T-cell (primary cell): Measurements from ENCODE around the gene UBAC2. TPM values are rescaled to one million over a fixed set of nuclear protein-coding genes. Genes with fewer than 3 reads are reported as not detected.
A peak's percentile ranks its signal among the peaks of the same experiment; 100 is the strongest.

Experiments
- ATAC-seq, 4 experiments: fragments of 200-7000 bp in 3 of 4; fragments of 150-1000 bp in 1 of 4; cut with Tn5 transposase; replicated peaks in 1 of 4; 1 replicate in 3 of 4; 2 replicates in 1 of 4; pipeline ENCODE4 v1.10.0; 2021; ENCODE audit warnings: moderate library complexity in 3 of 4, mild to moderate bottlenecking in 2 of 4, moderate number of reproducible peaks in 1 of 4
- CTCF ChIA-PET, 2 donors: fragments of 300-600 bp; sonication (Branson Sonifier 250); formaldehyde crosslinking; loops; one replicate each; lab custom pipeline; 2022; ENCODE audit warnings: antibody characterized with exemption in 2 of 2; lab: Charles Lee
- POLR2A ChIA-PET, 2 donors: fragments of 300-600 bp; sonication (Branson Sonifier 250); formaldehyde crosslinking; loops; one replicate each; lab custom pipeline; 2022; ENCODE audit warnings: antibody characterized with exemption in 2 of 2; lab: Charles Lee
- DNase-seq, 35 experiments: peaks; one replicate each; pipeline versions ENCODE4 v3.0.0 to v3.0.0-alpha.2; 2013 to 2023
- H3K27ac ChIP-seq: one replicate; pipeline ENCODE4 v1.5.1; 2013; ENCODE audit warnings: low read length
- H3K27me3 ChIP-seq, 2 experiments: replicated peaks in 1 of 2; 1 replicate in 1 of 2; 2 replicates in 1 of 2; pipeline versions ENCODE4 v1.6.1 to v1.7.0; 2013; ENCODE audit warnings: low read length in 1 of 2, mixed read lengths in 1 of 2; ENCODE audit not compliant: control insufficient read depth in 2 of 2, insufficient read depth in 2 of 2; ENCODE audit errors: extremely low read depth in 1 of 2
- H3K36me3 ChIP-seq, 2 donors: 1 replicate in 1 of 2; 2 replicates in 1 of 2; pipeline versions ENCODE4 v1.6.1 to v1.7.0; 2013; ENCODE audit warnings: low read length in 1 of 2; ENCODE audit not compliant: control insufficient read depth in 2 of 2, insufficient read depth in 1 of 2; ENCODE audit errors: extremely low read depth in 1 of 2
- H3K4me1 ChIP-seq, 2 experiments: 1 replicate in 1 of 2; 2 replicates in 1 of 2; pipeline versions ENCODE4 v1.6.1 to v1.7.0; 2013; ENCODE audit warnings: low read length in 2 of 2, mixed read lengths in 1 of 2; ENCODE audit not compliant: insufficient read depth in 2 of 2, control insufficient read depth in 1 of 2; ENCODE audit errors: extremely low read depth in 1 of 2
- H3K4me3 ChIP-seq, 2 donors: 1 replicate in 1 of 2; 2 replicates in 1 of 2; pipeline versions ENCODE4 v1.5.1 to v1.7.0; 2013; ENCODE audit warnings: mild to moderate bottlenecking in 2 of 2, low read length in 1 of 2, moderate library complexity in 1 of 2; ENCODE audit not compliant: control insufficient read depth in 1 of 2; ENCODE audit errors: extremely low read depth in 1 of 2
- H3K9me3 ChIP-seq: 2 replicates; pipeline ENCODE4 v1.7.0; 2013
- H3K27ac Mint-ChIP-seq, 2 donors: one replicate each; pipeline ENCODE4 v1.8.0; 2020 to 2021; ENCODE audit warnings: mild to moderate bottlenecking in 2 of 2, mixed read lengths in 2 of 2
- H3K27me3 Mint-ChIP-seq, 2 donors: one replicate each; pipeline ENCODE4 v1.8.0; 2021 to 2022; ENCODE audit warnings: mixed read lengths in 2 of 2
- H3K36me3 Mint-ChIP-seq: one replicate; pipeline ENCODE4 v1.8.0; 2021; ENCODE audit warnings: mixed read lengths
- H3K4me1 Mint-ChIP-seq, 3 donors: one replicate each; pipeline ENCODE4 v1.8.0; 2020 to 2022; ENCODE audit warnings: mixed read lengths in 3 of 3, mild to moderate bottlenecking in 1 of 3
- H3K4me3 Mint-ChIP-seq, 3 donors: one replicate each; pipeline ENCODE4 v1.8.0; 2020 to 2022; ENCODE audit warnings: mild to moderate bottlenecking in 3 of 3, mixed read lengths in 3 of 3, moderate library complexity in 3 of 3
- H3K9me3 Mint-ChIP-seq, 3 donors: one replicate each; pipeline ENCODE4 v1.8.0; 2020 to 2022; ENCODE audit warnings: mixed read lengths in 3 of 3
- WGBS: methylation state at CpG from one replicate; pipeline ENCODE4 v1.1.5; 2013; ENCODE audit warnings: missing lambda C conversion rate; ENCODE audit not compliant: insufficient coverage; 5-methylcytosine and 5-hydroxymethylcytosine counted together
- total RNA-seq, 35 experiments: library from RNA in 6 of 35; stranded (reverse) in 6 of 35; fragments of 120-200 nt in 1 of 35; gene quantifications; one replicate each; pipeline versions ENCODE4 v1.2.1 to v1.2.4 and lab custom pipeline; 2013 to 2026

Gene UBAC2
- total RNA-seq, 5 donors from 2014 or later (not counting 1 experiment from before 2014, with no cell fraction given): 83.3 to 99.3 (median 84.9) TPM

DNA sequence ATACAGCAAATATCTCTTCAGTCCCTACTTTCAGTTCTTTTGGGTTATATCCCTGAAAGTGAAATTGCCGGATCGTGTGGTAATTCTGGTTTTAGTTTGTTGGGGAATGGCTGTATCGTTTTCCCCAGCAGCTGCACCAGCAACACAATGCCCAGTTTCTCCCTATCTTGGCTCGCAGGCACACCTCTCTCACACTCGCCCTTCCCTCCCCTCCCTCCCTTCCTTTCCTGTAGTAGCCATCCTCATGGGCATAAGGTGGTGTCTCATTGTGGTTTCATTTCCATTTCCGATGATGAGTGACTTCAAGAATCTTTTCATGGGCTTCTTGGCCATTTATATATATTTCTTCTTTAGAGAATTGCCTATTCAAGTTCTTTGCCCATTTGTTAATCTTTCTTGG is 66.2 kb downstream of the UBAC2 start:
- no peaks in the 10 kb centered on the region for H3K9me3 ChIP-seq
- H3K36me3 ChIP-seq: peaks cover 0 to 11% of the 10 kb centered on the region in 2 donors
- DNase-seq (no peak), ATAC-seq (no peak)
- no peak overlapping the region for H3K27ac ChIP-seq
- H3K27ac Mint-ChIP-seq: peak overlapping the region in 1 of 2 donors; percentile 4
- H3K9me3 Mint-ChIP-seq: no peaks in the 10 kb centered on the region
- CTCF ChIA-PET: interaction anchor here (0.6 to 11.0 kb wide), 46 partner anchors 8 to 238 kb away, joined by 3 to 246 read pairs (median 5); partner anchors contain the start of genes GPR18 (in 1 of the 2), TM9SF2 (in 1 of the 2) and UBAC2 (in 1 of the 2)
- no peak overlapping the region for H3K4me3 Mint-ChIP-seq
- H3K4me1 ChIP-seq: peaks cover 26 to 39% of the 10 kb centered on the region in 2 experiments
- H3K27me3 Mint-ChIP-seq: no peaks in the 10 kb centered on the region
- POLR2A ChIA-PET: interaction anchor here (0.6 to 1.7 kb wide), 8 partner anchors 9 to 116 kb away, joined by 3 to 6 read pairs (median 3); partner anchors contain the start of genes GPR18 (in 1 of the 2) and UBAC2 (in 1 of the 2)
- H3K4me3 ChIP-seq: no peak overlapping the region
- H3K4me1 Mint-ChIP-seq: peaks cover 60 to 64% (median 62%) of the 10 kb centered on the region in 3 donors
- no peaks in the 10 kb centered on the region for H3K27me3 ChIP-seq
- peaks cover 2% of the 10 kb centered on the region for H3K36me3 Mint-ChIP-seq
- WGBS: no CpG with 5 or more reads among the region's 6 CpGs

DNA sequence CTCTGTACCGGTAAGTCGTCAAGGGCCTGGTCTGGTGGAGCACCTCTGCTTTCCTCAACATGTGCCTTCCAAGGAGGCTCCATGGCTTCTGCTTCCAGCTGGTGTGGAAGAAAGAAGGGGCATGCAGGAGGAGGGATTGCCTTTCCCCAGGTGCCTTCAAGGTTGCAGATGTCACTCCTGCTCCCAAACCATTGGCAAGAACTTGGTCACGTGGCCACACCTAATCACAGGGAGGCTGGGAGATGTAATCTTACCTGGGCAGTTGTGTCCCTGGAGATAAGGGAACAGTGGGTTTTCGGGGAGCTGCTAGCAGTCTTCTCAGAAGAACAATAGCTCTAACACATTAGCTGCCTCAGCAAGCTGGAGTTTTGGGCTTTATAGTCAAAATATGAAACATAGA is 67.3 kb downstream of the UBAC2 start:
- Histone ChIP-seq H3K27me3 (no peaks in the 10 kb centered on the region), H3K9me3 (no peaks in the 10 kb centered on the region), H3K4me3 (no peak overlapping the region), H3K27ac (no peak overlapping the region), H3K36me3 (peaks cover 0 to 9% of the 10 kb centered on the region in 2 donors), H3K4me1 (peaks cover 33 to 39% of the 10 kb centered on the region in 2 experiments)
- ATAC-seq (no peak), DNase-seq (no peak)
- Mint-ChIP-seq H3K9me3 (peaks cover 0 to 9% (median 0%) of the 10 kb centered on the region in 3 donors), H3K27ac (peak overlapping the region; percentile 55 to 61), H3K36me3 (peaks cover 13% of the 10 kb centered on the region), H3K27me3 (no peaks in the 10 kb centered on the region), H3K4me3 (no peak overlapping the region), H3K4me1 (peaks cover 63 to 65% (median 64%) of the 10 kb centered on the region in 3 donors)
- WGBS: no CpG with 5 or more reads among the region's 4 CpGs
- POLR2A ChIA-PET: interaction anchor here in 1 of 2 donors (0.9 kb wide), 1 partner anchor 10 kb away, joined by 5 read pairs; the partner anchor contains the start of gene GPR18
- CTCF ChIA-PET: interaction anchor here (0.7 to 11.0 kb wide), 22 partner anchors 11 to 168 kb away, joined by 3 to 246 read pairs (median 16); partner anchors contain the start of genes GPR18 (in 1 of the 2) and UBAC2 (in 1 of the 2)

DNA sequence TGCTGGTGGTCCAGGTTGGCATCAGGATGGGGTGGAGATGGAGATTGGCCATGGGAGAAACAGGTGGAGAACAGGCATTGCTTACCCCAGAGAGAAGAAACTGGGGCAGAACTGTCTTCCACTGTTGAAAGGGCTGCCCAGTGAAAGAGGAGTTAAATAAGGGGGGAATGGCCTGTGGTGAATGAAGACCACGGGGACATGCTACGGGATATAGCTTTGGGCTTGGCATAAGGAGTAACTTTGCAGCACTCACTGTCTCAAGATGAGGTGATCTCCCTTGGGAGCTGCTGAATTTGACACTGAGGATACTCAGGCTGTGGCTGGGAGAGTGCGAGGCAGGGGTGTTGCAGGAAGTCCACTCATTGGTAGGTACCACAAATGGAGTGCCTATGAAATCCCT is 68.2 kb downstream of the UBAC2 start:
- Histone ChIP-seq H3K4me1 (peaks cover 34 to 35% of the 10 kb centered on the region in 2 experiments), H3K27ac (no peak overlapping the region), H3K27me3 (no peaks in the 10 kb centered on the region), H3K4me3 (no peak overlapping the region), H3K36me3 (peaks cover 0 to 5% of the 10 kb centered on the region in 2 donors), H3K9me3 (no peaks in the 10 kb centered on the region)
- CTCF ChIA-PET: interaction anchor here (0.6 to 11.0 kb wide), 64 partner anchors 9 to 405 kb away, joined by 3 to 246 read pairs (median 5); partner anchors contain the start of genes GPR18 (in 2 of the 2), CLYBL (in 1 of the 2), GPR183 (in 1 of the 2) and UBAC2 (in 1 of the 2)
- Mint-ChIP-seq H3K4me3 (no peak overlapping the region), H3K27me3 (no peaks in the 10 kb centered on the region), H3K36me3 (peaks cover 19% of the 10 kb centered on the region), H3K9me3 (peaks cover 0 to 10% (median 0%) of the 10 kb centered on the region in 3 donors), H3K27ac (peak overlapping the region; percentile 30 to 67), H3K4me1 (peaks cover 63 to 65% (median 64%) of the 10 kb centered on the region in 3 donors)
- DNase-seq (no peak), ATAC-seq (no peak)
- WGBS: 95% methylated on average over 3 of the region's 3 CpGs
- POLR2A ChIA-PET: interaction anchor here (0.6 to 3.3 kb wide), 10 partner anchors 24 to 751 kb away, joined by 3 to 19 read pairs (median 6); no protein-coding TSS in a partner anchor

DNA sequence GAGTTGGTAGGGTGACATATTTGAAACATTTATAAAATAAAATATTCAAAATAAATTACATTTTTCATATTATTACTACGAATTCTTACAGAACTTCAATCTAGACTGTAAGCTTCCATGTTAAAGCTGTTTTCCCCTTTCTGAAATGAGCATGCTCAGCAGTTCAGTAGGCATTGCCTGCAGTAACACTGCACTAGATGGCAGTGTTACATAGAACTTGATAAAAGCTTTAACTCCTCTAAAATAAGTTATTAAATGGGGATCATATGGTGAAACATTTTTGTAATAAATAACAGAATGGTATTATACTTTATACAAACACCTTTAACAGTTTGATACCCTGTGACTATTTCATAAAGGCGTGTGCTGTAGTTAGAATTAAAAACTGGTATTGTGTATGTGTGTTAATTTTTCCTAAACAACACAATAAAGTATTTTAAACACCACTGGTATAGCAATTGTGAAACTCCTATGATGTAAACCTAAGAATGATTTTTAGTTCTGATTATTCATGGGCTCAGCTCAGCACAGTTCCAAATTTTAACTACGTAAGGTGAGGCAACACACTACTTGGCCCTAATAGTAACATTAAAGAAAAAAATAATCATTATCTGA is 69.1 kb downstream of the UBAC2 start:
- H3K4me3 ChIP-seq: no peak overlapping the region
- peak overlapping the region; percentile 87 for H3K27ac ChIP-seq
- Mint-ChIP-seq H3K27me3 (no peaks in the 10 kb centered on the region), H3K27ac (peak overlapping the region; percentile 84 to 87), H3K36me3 (peaks cover 20% of the 10 kb centered on the region), H3K9me3 (peaks cover 0 to 10% (median 0%) of the 10 kb centered on the region in 3 donors), H3K4me1 (peaks cover 63 to 65% (median 64%) of the 10 kb centered on the region in 3 donors), H3K4me3 (no peak overlapping the region)
- peak; percentile 66 to 81 (median 70) for ATAC-seq
- CTCF ChIA-PET: interaction anchor here (0.6 to 11.0 kb wide), 99 partner anchors 9 to 406 kb away, joined by 3 to 246 read pairs (median 5); partner anchors contain the start of genes GPR18 (in 2 of the 2), CLYBL (in 1 of the 2), GPR183 (in 1 of the 2) and UBAC2 (in 1 of the 2)
- H3K4me1 ChIP-seq: peaks cover 26 to 32% of the 10 kb centered on the region in 2 experiments
- no peaks in the 10 kb centered on the region for H3K9me3 ChIP-seq
- no CpG with 5 or more reads among the region's 3 CpGs for WGBS
- POLR2A ChIA-PET: interaction anchor here (0.6 to 3.3 kb wide), 20 partner anchors 11 to 337 kb away, joined by 3 to 19 read pairs (median 3); partner anchors contain the start of genes GPR183 (in 1 of the 2) and UBAC2 (in 1 of the 2)
- peaks cover 0 to 5% of the 10 kb centered on the region in 2 donors for H3K36me3 ChIP-seq
- DNase-seq: peak in 16 of 35 experiments; percentile 15 to 81 (median 25)
- no peaks in the 10 kb centered on the region for H3K27me3 ChIP-seq

DNA sequence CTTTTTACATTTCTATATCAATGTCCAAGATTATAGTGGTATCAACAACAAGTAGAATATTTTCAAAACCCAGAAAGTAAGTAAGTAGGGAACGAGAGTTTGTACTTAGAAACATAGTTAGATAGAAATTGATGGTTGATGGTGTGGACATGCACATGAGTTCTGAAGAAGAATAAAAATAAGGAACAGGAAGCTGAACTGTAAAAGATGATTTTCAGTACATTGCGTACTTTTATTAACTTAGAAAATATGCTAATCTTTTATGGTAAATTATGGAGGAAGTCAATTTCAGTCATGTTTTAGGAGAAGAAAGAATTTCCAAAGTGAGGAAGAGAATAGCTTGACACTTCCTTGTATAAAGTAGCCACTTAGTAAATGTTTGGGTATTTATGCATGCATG is 69.9 kb downstream of the UBAC2 start:
- Histone ChIP-seq H3K27me3 (no peaks in the 10 kb centered on the region), H3K4me3 (no peak overlapping the region), H3K36me3 (peaks cover 0 to 5% of the 10 kb centered on the region in 2 donors), H3K4me1 (peaks cover 27 to 33% of the 10 kb centered on the region in 2 experiments), H3K9me3 (no peaks in the 10 kb centered on the region), H3K27ac (peak overlapping the region; percentile 87)
- H3K4me3 Mint-ChIP-seq: no peak overlapping the region
- CTCF ChIA-PET: interaction anchor here (0.6 to 11.0 kb wide), 59 partner anchors 11 to 273 kb away, joined by 3 to 246 read pairs (median 6); partner anchors contain the start of genes GPR18 (in 1 of the 2), GPR183 (in 1 of the 2) and UBAC2 (in 1 of the 2)
- no peaks in the 10 kb centered on the region for H3K27me3 Mint-ChIP-seq
- H3K4me1 Mint-ChIP-seq: peaks cover 63 to 65% (median 64%) of the 10 kb centered on the region in 3 donors
- H3K36me3 Mint-ChIP-seq: peaks cover 25% of the 10 kb centered on the region
- H3K27ac Mint-ChIP-seq: peak overlapping the region; percentile 84 to 87
- peaks cover 0 to 10% (median 0%) of the 10 kb centered on the region in 3 donors for H3K9me3 Mint-ChIP-seq
- DNase-seq (no peak), ATAC-seq (no peak)
- WGBS: no CpG with 5 or more reads among the region's 2 CpGs
- POLR2A ChIA-PET: interaction anchor here (0.6 to 3.3 kb wide), 15 partner anchors 10 to 167 kb away, joined by 3 to 19 read pairs (median 5); partner anchors contain the start of genes GPR18 (in 1 of the 2), GPR183 (in 1 of the 2) and UBAC2 (in 1 of the 2)
